Upper lobe of left lung (tissue), 6 donors: ENCODE results near the gene CRISP1. TPM values are rescaled to one million over a fixed set of nuclear protein-coding genes. Genes with fewer than 3 reads are reported as not detected.

Experiments
- ATAC-seq, 2 donors: fragments of 200-7000 bp; cut with Tn5 transposase; one replicate each; pipeline ENCODE4 v1.9.1; 2022; ENCODE audit warnings: mild to moderate bottlenecking in 2 of 2, moderate library complexity in 2 of 2; ENCODE audit not compliant: low FRiP score in 2 of 2
- DNase-seq, 2 donors: peaks; one replicate each; pipeline ENCODE4 v3.0.0-alpha.2; 2019 to 2020
- H3K27ac ChIP-seq, 4 donors: fragments of 200-600 bp; sonication (generic); one replicate each; pipeline ENCODE4 v1.5.1; 2016 to 2019
- H3K27me3 ChIP-seq, 4 donors: fragments of 200-600 bp; sonication (generic); one replicate each; pipeline ENCODE4 v1.5.1; 2017 to 2019
- H3K36me3 ChIP-seq, 4 donors: fragments of 200-600 bp; sonication (generic); one replicate each; pipeline ENCODE4 v1.5.1; 2016 to 2019
- H3K4me1 ChIP-seq, 4 donors: fragments of 200-600 bp; sonication (generic); one replicate each; pipeline ENCODE4 v1.5.1; 2018 to 2019
- H3K4me3 ChIP-seq, 4 donors: fragments of 200-600 bp; sonication (generic); one replicate each; pipeline ENCODE4 v1.5.1; 2017 to 2019; ENCODE audit warnings: mild to moderate bottlenecking in 2 of 4, moderate library complexity in 1 of 4
- H3K9me3 ChIP-seq, 4 donors: fragments of 200-600 bp; sonication (generic); one replicate each; pipeline ENCODE4 v1.5.1; 2018 to 2019
- EP300 ChIP-seq, 4 donors: sonication (generic); formaldehyde crosslinking; IDR thresholded peaks; one replicate each; pipeline ENCODE4 v1.5.1; 2017; ENCODE audit warnings: antibody characterized with exemption in 4 of 4, control low read depth in 2 of 4
- POLR2A ChIP-seq, 4 donors: fragments of 450-650 bp; IDR thresholded peaks; one replicate each; pipeline ENCODE4 v1.5.1; 2016 to 2017; ENCODE audit warnings: antibody characterized with exemption in 4 of 4, mild to moderate bottlenecking in 2 of 4
- POLR2AphosphoS5 ChIP-seq, 2 donors: sonication (generic); formaldehyde crosslinking; IDR thresholded peaks; one replicate each; pipeline ENCODE4 v1.5.1; 2017; ENCODE audit warnings: antibody characterized with exemption in 2 of 2
- WGBS, 2 donors: methylation state at CpG; one replicate each; pipeline ENCODE4 v1.1.5; 2017 to 2018; 5-methylcytosine and 5-hydroxymethylcytosine counted together
- total RNA-seq, 6 donors: library from RNA; depleted of rRNA in 4 of 6; stranded (reverse); fragments of >200 nt in 4 of 6; gene quantifications; one replicate each; pipeline versions ENCODE4 v1.1.0 to v1.2.1, GENCODE V29; 2016 to 2021
- TF ChIP-seq, protein P1 (sequence below), 6 experiments: fragments of 450-650 bp in 4 of 6; fragments of 200-600 bp in 2 of 6; sonication (generic) in 2 of 6; IDR thresholded peaks; one replicate each; pipeline ENCODE4 v1.5.1; 2016 to 2019; ENCODE audit warnings: antibody characterized with exemption in 6 of 6
- donor health status: DM: no; HTN: no; CAD: no; lungs with moderate emphysema.
- donor health status: DM: no; HTN: yes; CAD: no; lungs with severe emphysema.

Gene CRISP1
- total RNA-seq, 6 donors from 2014 or later = not detected

DNA sequence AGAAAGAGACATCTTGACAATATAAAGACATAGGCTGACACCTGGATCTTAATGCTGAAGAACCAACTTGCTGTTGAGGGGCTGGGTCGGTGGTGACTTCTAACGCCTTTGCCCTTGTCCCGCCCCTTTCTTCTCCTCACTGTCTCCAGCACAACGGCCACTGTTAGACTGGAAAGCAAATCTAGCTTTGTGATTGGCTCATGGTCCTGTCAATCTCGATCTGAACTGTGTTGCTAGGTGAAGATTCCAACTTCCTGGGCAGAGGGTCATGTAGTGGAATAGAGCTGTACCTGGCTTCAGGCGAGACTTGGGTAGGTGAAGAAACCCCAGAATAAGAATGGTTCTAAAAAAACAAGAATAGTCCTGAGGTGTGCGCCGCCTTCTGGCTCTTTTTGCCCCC, 79.2 kb downstream of the CRISP1 start, which contains the start of gene PGK2:
Gene PGK2, minus strand, starts transcription at position 110 of the 400 bp plus-strand sequence. Its CDS starts 98 bp downstream, at position 12.
- Histone ChIP-seq H3K4me3 (no peak within 1 kb of the TSS), H3K4me1 (no peaks in the 10 kb centered on the region), H3K9me3 (no peaks in the 10 kb centered on the region), H3K27me3 (no peaks in the 10 kb centered on the region), H3K36me3 (no peaks in the 10 kb centered on the region), H3K27ac (no peak within 1 kb of the TSS)
- ATAC-seq (no peak), DNase-seq (no peak)
- TF ChIP-seq, protein P1, sequence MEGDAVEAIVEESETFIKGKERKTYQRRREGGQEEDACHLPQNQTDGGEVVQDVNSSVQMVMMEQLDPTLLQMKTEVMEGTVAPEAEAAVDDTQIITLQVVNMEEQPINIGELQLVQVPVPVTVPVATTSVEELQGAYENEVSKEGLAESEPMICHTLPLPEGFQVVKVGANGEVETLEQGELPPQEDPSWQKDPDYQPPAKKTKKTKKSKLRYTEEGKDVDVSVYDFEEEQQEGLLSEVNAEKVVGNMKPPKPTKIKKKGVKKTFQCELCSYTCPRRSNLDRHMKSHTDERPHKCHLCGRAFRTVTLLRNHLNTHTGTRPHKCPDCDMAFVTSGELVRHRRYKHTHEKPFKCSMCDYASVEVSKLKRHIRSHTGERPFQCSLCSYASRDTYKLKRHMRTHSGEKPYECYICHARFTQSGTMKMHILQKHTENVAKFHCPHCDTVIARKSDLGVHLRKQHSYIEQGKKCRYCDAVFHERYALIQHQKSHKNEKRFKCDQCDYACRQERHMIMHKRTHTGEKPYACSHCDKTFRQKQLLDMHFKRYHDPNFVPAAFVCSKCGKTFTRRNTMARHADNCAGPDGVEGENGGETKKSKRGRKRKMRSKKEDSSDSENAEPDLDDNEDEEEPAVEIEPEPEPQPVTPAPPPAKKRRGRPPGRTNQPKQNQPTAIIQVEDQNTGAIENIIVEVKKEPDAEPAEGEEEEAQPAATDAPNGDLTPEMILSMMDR (IDR thresholded peaks at IDR 0.05) = no peak
- TF ChIP-seq POLR2AphosphoS5 (IDR thresholded peaks at IDR 0.05) = no peak
- TF ChIP-seq EP300 (IDR thresholded peaks at IDR 0.05) = no peak
- TF ChIP-seq POLR2A (IDR thresholded peaks at IDR 0.05) = no peak
- 86 to 90% methylated on average over 8 of the region's 8 CpGs for WGBS, 2 donors

DNA sequence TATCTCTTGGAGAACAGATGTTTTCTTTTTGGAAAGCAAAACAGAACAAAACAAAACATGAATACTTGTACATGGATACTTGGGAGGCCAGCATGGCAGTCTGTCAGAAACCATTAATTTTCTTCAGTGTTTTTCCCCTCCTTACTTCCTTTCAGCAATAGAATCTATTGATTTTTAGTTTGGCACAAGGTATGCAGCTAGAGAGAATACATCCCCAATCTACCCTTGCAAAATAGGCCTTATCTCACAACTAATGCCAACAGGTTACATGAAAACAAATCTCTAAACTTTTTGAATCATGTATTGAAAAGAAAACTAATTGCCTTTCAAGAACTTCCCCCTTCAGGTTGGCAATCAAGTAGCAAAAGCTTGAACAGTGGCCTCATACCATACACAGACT, 82.1 kb downstream of the CRISP1 start:
- DNase-seq (no peak), ATAC-seq (no peak)
- H3K27me3 ChIP-seq = no peaks in the 10 kb centered on the region
- H3K4me1 ChIP-seq = no peaks in the 10 kb centered on the region
- H3K27ac ChIP-seq = no peak overlapping the region
- no peak overlapping the region for H3K4me3 ChIP-seq
- no peaks in the 10 kb centered on the region for H3K9me3 ChIP-seq
- H3K36me3 ChIP-seq = no peaks in the 10 kb centered on the region
- no peak for TF ChIP-seq EP300 (IDR thresholded peaks at IDR 0.05)

Other genes starting within 250 kb of the CRISP1 start
- under 1 TPM in 3 of 6 donors, not detected in 3; 0.46 to 0.81 (median 0.61) TPM for gene RHAG, start 229.7 kb downstream of the CRISP1 start, total RNA-seq
- under 1 TPM in 1 of 6 donors, not detected in 5; 0.61 TPM for gene CRISP2, start 153.0 kb downstream of the CRISP1 start, total RNA-seq
- 1 to 10 TPM in 1 of 6 donors, under 1 TPM in 4, not detected in 1; 0.20 to 1.4 (median 0.81) TPM for gene CRISP3, start 122.1 kb downstream of the CRISP1 start, total RNA-seq
- gene PGK2, start 79.2 kb downstream of the CRISP1 start, total RNA-seq = not detected
- not detected for gene DEFB114, start 97.6 kb upstream of the CRISP1 start, total RNA-seq
- gene DEFB113, start 103.1 kb upstream of the CRISP1 start, total RNA-seq = not detected
- gene DEFB110, start 155.5 kb upstream of the CRISP1 start, total RNA-seq = not detected
- not detected for gene DEFB112, start 183.4 kb upstream of the CRISP1 start, total RNA-seq